EH (cell line): ENCODE data around the gene MAP7.

ENCODE experiments used
- DNase-seq: peaks from one replicate; pipeline ENCODE4 v3.0.0-alpha.2; 2015; ENCODE audit warnings: low read depth

Gene MAP7

GRCh38 chr6:136529710-136530109 is 20.5 kb downstream of the MAP7 start:
- DNase-seq = no peak

- DNase-seq = no peak
These were observed 21.7 kb downstream of the MAP7 start for GRCh38 chr6:136528477-136528876.

- DNase-seq = peak; percentile 17
These were observed 22.4 kb downstream of the MAP7 start for GRCh38 chr6:136527831-136528230.

GRCh38 chr6:136526937-136527336 is 23.3 kb downstream of the MAP7 start:
- DNase-seq = no peak

- DNase-seq = peak; percentile 53
These were observed 23.9 kb downstream of the MAP7 start for GRCh38 chr6:136526196-136526930.

- DNase-seq = peak; percentile 25
These were observed 24.5 kb downstream of the MAP7 start for GRCh38 chr6:136525586-136526195.

GRCh38 chr6:136524936-136525413 is 25.2 kb downstream of the MAP7 start:
- DNase-seq = no peak

GRCh38 chr6:136524339-136524935 is 25.8 kb downstream of the MAP7 start:
- no peak for DNase-seq

- DNase-seq = no peak
These were observed 27.0 kb downstream of the MAP7 start for GRCh38 chr6:136523196-136523595.

- DNase-seq = no peak
These were observed 27.6 kb downstream of the MAP7 start for GRCh38 chr6:136522636-136523035.

GRCh38 chr6:136521911-136522310 is 28.3 kb downstream of the MAP7 start:
- DNase-seq = no peak

- no peak for DNase-seq
These were observed 28.8 kb downstream of the MAP7 start for GRCh38 chr6:136521427-136521826.

GRCh38 chr6:136520517-136520916 is 29.7 kb downstream of the MAP7 start:
- DNase-seq = no peak

GRCh38 chr6:136517582-136517981 is 32.6 kb downstream of the MAP7 start:
- DNase-seq = no peak

GRCh38 chr6:136517002-136517401 is 33.2 kb downstream of the MAP7 start:
- no peak for DNase-seq

- no peak for DNase-seq
These were observed 35.6 kb downstream of the MAP7 start for GRCh38 chr6:136514591-136514990.

- no peak for DNase-seq
These were observed 38.3 kb downstream of the MAP7 start for GRCh38 chr6:136511926-136512325.

GRCh38 chr6:136511397-136511796 is 38.8 kb downstream of the MAP7 start:
- DNase-seq = no peak

- DNase-seq = no peak
These were observed 39.4 kb downstream of the MAP7 start for GRCh38 chr6:136510782-136511181.

GRCh38 chr6:136510299-136510698 is 39.9 kb downstream of the MAP7 start:
- DNase-seq = no peak

- DNase-seq = no peak
These were observed 41.4 kb downstream of the MAP7 start for GRCh38 chr6:136508725-136509392.

- no peak for DNase-seq
These were observed 44.0 kb downstream of the MAP7 start for GRCh38 chr6:136506124-136506799.
